ENCODE results near the gene TLCD2. TPM values are rescaled to one million over a fixed set of nuclear protein-coding genes. Genes with fewer than 3 reads are reported as not detected.

TLCD2 gene
- total RNA-seq, 1 experiment from 2014 or later = 1.5 TPM

DNA sequence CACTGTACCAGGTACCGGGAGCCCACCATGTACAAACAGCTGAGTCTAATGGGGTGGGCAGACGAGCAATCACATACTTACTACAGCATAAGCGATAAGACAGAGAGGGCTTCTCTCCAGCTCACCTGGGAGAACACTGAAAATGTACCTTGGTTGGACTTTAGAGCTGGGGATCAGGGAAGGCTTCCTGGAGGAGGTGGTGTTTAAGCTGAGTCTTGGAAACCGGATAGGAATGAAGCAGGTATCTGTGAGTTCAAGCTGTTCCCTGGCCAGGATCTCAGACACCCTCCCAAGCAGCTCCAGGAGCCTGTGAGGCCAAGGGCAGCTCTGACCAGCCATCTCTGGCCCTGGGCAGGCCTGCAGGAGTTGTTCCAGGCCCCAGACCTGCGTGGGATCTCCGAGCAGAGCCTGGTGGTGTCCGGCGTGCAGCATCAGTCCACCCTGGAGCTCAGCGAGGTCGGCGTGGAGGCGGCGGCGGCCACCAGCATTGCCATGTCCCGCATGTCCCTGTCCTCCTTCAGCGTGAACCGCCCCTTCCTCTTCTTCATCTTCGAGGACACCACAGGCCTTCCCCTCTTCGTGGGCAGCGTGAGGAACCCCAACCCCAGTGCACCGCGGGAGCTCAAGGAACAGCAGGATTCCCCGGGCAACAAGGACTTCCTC lies 43.7 kb upstream of the TLCD2 start:
- no peaks in the 10 kb centered on the region; the same call in none of the 2 replicates for H3K27me3 Mint-ChIP-seq (ENCODE audit: low read depth)
- H3K9me3 Mint-ChIP-seq = no peaks in the 10 kb centered on the region
- H3K18ac ChIP-seq (ENCODE audit: insufficient read length, low read depth, low read length) = no peak overlapping the region

More for the DNA sequence above, 43.7 kb upstream of the TLCD2 start:
- Histone ChIP-seq H2BK15ac (ENCODE audit: low read depth, low read length) (no peak overlapping the region), H3K79me1 (ENCODE audit: insufficient read depth, low read depth, low read length, poor library complexity, severe bottlenecking) (no peaks in the 10 kb centered on the region), H2BK120ac (ENCODE audit: low read depth, low read length, poor library complexity, severe bottlenecking) (no peak overlapping the region), H2BK5ac (ENCODE audit: insufficient read length, low read length) (no peak overlapping the region), H2BK12ac (ENCODE audit: insufficient read length, low read depth, low read length) (no peak overlapping the region), H3K4me2 (ENCODE audit: insufficient read depth, insufficient read length, low read length) (no peak overlapping the region), H3K23me2 (ENCODE audit: insufficient read length, low read depth, low read length, poor library complexity, severe bottlenecking) (no peaks in the 10 kb centered on the region), H3K4me1 (ENCODE audit: insufficient read depth, low read length) (no peaks in the 10 kb centered on the region), H3K27me3 (ENCODE audit: insufficient read depth, low read length) (no peaks in the 10 kb centered on the region), H3K4ac (ENCODE audit: low read depth, low read length) (no peak overlapping the region), H4K8ac (replicated peaks; ENCODE audit: insufficient read length, low read depth, low read length) (no peak overlapping the region), H3K79me2 (ENCODE audit: insufficient read depth, low read length) (no peaks in the 10 kb centered on the region), H3T11ph (ENCODE audit: low read length) (no peak overlapping the region), H4K5ac (ENCODE audit: insufficient read length, low read depth, low read length) (no peak overlapping the region), H3K27ac (ENCODE audit: insufficient read length, low read depth, low read length) (no peak overlapping the region), H4K20me1 (ENCODE audit: control insufficient read depth, insufficient read depth, insufficient read length) (no peaks in the 10 kb centered on the region), H3K9me3 (ENCODE audit: control insufficient read depth, low read depth, low read length) (no peaks in the 10 kb centered on the region), H3K23ac (ENCODE audit: insufficient read length, low read depth, low read length) (no peak overlapping the region), H4K91ac (ENCODE audit: insufficient read length, low read depth, low read length) (no peak overlapping the region), H2AFZ (ENCODE audit: low read length) (no peak overlapping the region), H2BK20ac (ENCODE audit: low read depth, low read length, poor library complexity, severe bottlenecking) (no peak overlapping the region), H3K9ac (ENCODE audit: extremely low read depth, insufficient read length, low read length) (no peak overlapping the region), H3K56ac (ENCODE audit: insufficient read length, low read depth, low read length) (no peak overlapping the region), H3K14ac (ENCODE audit: insufficient read depth, low read length) (no peak overlapping the region), H2AK5ac (ENCODE audit: insufficient read length, low read length) (no peak overlapping the region)
- no peak overlapping the region for H3K4me3 Mint-ChIP-seq
- peaks cover 23 to 28% of the 10 kb centered on the region in 2 experiments for H3K4me1 Mint-ChIP-seq
- H3K27ac Mint-ChIP-seq = no peak overlapping the region
- TF ChIP-seq, protein P1, sequence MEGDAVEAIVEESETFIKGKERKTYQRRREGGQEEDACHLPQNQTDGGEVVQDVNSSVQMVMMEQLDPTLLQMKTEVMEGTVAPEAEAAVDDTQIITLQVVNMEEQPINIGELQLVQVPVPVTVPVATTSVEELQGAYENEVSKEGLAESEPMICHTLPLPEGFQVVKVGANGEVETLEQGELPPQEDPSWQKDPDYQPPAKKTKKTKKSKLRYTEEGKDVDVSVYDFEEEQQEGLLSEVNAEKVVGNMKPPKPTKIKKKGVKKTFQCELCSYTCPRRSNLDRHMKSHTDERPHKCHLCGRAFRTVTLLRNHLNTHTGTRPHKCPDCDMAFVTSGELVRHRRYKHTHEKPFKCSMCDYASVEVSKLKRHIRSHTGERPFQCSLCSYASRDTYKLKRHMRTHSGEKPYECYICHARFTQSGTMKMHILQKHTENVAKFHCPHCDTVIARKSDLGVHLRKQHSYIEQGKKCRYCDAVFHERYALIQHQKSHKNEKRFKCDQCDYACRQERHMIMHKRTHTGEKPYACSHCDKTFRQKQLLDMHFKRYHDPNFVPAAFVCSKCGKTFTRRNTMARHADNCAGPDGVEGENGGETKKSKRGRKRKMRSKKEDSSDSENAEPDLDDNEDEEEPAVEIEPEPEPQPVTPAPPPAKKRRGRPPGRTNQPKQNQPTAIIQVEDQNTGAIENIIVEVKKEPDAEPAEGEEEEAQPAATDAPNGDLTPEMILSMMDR (conservative IDR thresholded peaks at IDR 0.05) = no peak
- H3K36me3 Mint-ChIP-seq (ENCODE audit: insufficient read depth in 1 of 3, low read depth in 3 of 3) = no peaks in the 10 kb centered on the region
- no peak for DNase-seq
- WGBS (ENCODE audit: extremely low coverage, insufficient read length, low lambda C conversion rate) = no CpG with 5 or more reads among the region's 23 CpGs

Data from H9 (cell line).